ENCODE results near the gene GRB10.

DNA sequence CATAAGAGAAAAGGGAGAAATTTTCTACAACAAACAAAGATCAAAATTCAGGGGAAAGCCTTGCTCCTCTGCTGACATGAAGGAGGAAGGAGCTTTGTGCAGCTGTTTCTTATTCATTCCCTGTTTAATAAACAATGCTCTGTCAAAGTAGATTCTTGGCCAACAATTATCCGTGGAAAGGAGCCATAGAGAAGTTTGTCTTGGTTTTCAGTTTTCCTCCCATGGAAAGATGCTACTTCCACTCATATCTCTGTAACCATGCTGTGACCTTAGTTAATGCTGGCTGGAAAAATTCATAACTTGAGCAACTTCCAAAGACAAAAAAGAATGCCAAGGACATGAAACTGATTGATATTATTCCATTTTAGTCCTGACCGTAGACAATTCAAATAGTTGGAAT lies 225.6 kb downstream of the GRB10 start:
- no peak for TF ChIP-seq CTCF (IDR thresholded peaks at IDR 0.05)
- no peak for TF ChIP-seq POLR2A (IDR thresholded peaks at IDR 0.05)

All from breast epithelium (tissue), 3 donors.